Fibroblast of skin of scalp (primary cell): ENCODE measurements around the gene AFF3.

Experiments
- DNase-seq: peaks from one replicate; pipeline ENCODE4 v3.0.0-alpha.2; 2013

AFF3 gene

GRCh38 chr2:99812426-99812825 is 330.0 kb downstream of the AFF3 start:
- DNase-seq: no peak

- DNase-seq: peak; percentile 87
Measured at GRCh38 chr2:99811544-99811943, 330.8 kb downstream of the AFF3 start.

GRCh38 chr2:99810225-99810624 is 332.2 kb downstream of the AFF3 start:
- no peak for DNase-seq

- DNase-seq: peak; percentile 21
Measured at GRCh38 chr2:99809259-99809900, 333.0 kb downstream of the AFF3 start.

- DNase-seq: no peak
Measured at GRCh38 chr2:99808361-99809200, 333.8 kb downstream of the AFF3 start.

- DNase-seq: peak; percentile 96
Measured at GRCh38 chr2:99806758-99807157, 335.6 kb downstream of the AFF3 start.

GRCh38 chr2:99805930-99806476 is 336.4 kb downstream of the AFF3 start:
- peak; percentile 72 for DNase-seq

- peak; percentile 59 for DNase-seq
Measured at GRCh38 chr2:99803846-99804245, 338.5 kb downstream of the AFF3 start.

- no peak for DNase-seq
Measured at GRCh38 chr2:99802734-99803133, 339.7 kb downstream of the AFF3 start.

- no peak for DNase-seq
Measured at GRCh38 chr2:99801327-99801901, 341.0 kb downstream of the AFF3 start.

GRCh38 chr2:99797475-99797874 is 344.9 kb downstream of the AFF3 start:
- no peak for DNase-seq

- DNase-seq: no peak
Measured at GRCh38 chr2:99794414-99794813, 348.0 kb downstream of the AFF3 start.

GRCh38 chr2:99793022-99793421 is 349.4 kb downstream of the AFF3 start:
- no peak for DNase-seq

- DNase-seq: peak; percentile 76
Measured at GRCh38 chr2:99789849-99790248, 352.5 kb downstream of the AFF3 start.

- no peak for DNase-seq
Measured at GRCh38 chr2:99787769-99788382, 354.5 kb downstream of the AFF3 start.

- no peak for DNase-seq
Measured at GRCh38 chr2:99786636-99787390, 355.6 kb downstream of the AFF3 start.

- DNase-seq: no peak
Measured at GRCh38 chr2:99784946-99785345, 357.4 kb downstream of the AFF3 start.

GRCh38 chr2:99784282-99784681 is 358.1 kb downstream of the AFF3 start:
- DNase-seq: no peak

GRCh38 chr2:99780276-99780675 is 362.1 kb downstream of the AFF3 start:
- no peak for DNase-seq

GRCh38 chr2:99779276-99779675 is 363.1 kb downstream of the AFF3 start:
- DNase-seq: peak; percentile 77

- no peak for DNase-seq
Measured at GRCh38 chr2:99777656-99778290, 364.6 kb downstream of the AFF3 start.
